GM21529 (cell line): Measurements from ENCODE around the gene DLEC1.
"Not testable (repeated sequence)": the region's sequence is repeated elsewhere in the genome, so short reads cannot be mapped to it uniquely, and the experiment has no call there.

Experiments used
- ATAC-seq: cut with Tn5 transposase; IDR thresholded peaks from one replicate; pipeline ENCODE4 v1.9.1; 2021; ENCODE audit not compliant: unreplicated experiment

Gene DLEC1

GRCh38 chr3:38034335-38034734 lies 4.7 kb upstream of the DLEC1 start:
- ATAC-seq, result not testable (repeated sequence)

- no peak for ATAC-seq
Measured at GRCh38 chr3:38036286-38036685, 2.7 kb upstream of the DLEC1 start.

GRCh38 chr3:38036906-38037305 lies 2.1 kb upstream of the DLEC1 start:
- no peak for ATAC-seq

- ATAC-seq, result no peak
Measured at GRCh38 chr3:38038447-38038911, 529 bp upstream of the DLEC1 start.

GRCh38 chr3:38039899-38040261 lies 872 bp downstream of the DLEC1 start:
- ATAC-seq, result peak; percentile 65

- ATAC-seq, result no peak
Measured at GRCh38 chr3:38040401-38040800, 1.4 kb downstream of the DLEC1 start.

- no peak for ATAC-seq
Measured at GRCh38 chr3:38043486-38043885, 4.5 kb downstream of the DLEC1 start.

- ATAC-seq, result no peak
Measured at GRCh38 chr3:38046027-38046426, 7.0 kb downstream of the DLEC1 start.

GRCh38 chr3:38046821-38047220 lies 7.8 kb downstream of the DLEC1 start:
- no peak for ATAC-seq

GRCh38 chr3:38047896-38048295 lies 8.9 kb downstream of the DLEC1 start:
- no peak for ATAC-seq

- no peak for ATAC-seq
Measured at GRCh38 chr3:38049358-38050126, 10.5 kb downstream of the DLEC1 start.

- ATAC-seq, result no peak
Measured at GRCh38 chr3:38051131-38051530, 12.1 kb downstream of the DLEC1 start.

- ATAC-seq, result not testable (repeated sequence)
Measured at GRCh38 chr3:38053286-38053685, 14.3 kb downstream of the DLEC1 start.

- not testable (repeated sequence) for ATAC-seq
Measured at GRCh38 chr3:38053813-38054498, 14.9 kb downstream of the DLEC1 start.

GRCh38 chr3:38054499-38055001 lies 15.5 kb downstream of the DLEC1 start:
- ATAC-seq, result no peak

GRCh38 chr3:38059148-38059547 lies 20.1 kb downstream of the DLEC1 start:
- no peak for ATAC-seq

- ATAC-seq, result no peak
Measured at GRCh38 chr3:38059591-38059990, 20.6 kb downstream of the DLEC1 start.

GRCh38 chr3:38062809-38063208 lies 23.8 kb downstream of the DLEC1 start:
- ATAC-seq, result no peak

- not testable (repeated sequence) for ATAC-seq
Measured at GRCh38 chr3:38064453-38064852, 25.4 kb downstream of the DLEC1 start.

GRCh38 chr3:38067508-38068233 lies 28.7 kb downstream of the DLEC1 start:
- no peak for ATAC-seq

GRCh38 chr3:38070013-38070412 lies 31.0 kb downstream of the DLEC1 start:
- no peak for ATAC-seq

GRCh38 chr3:38077073-38077472 lies 38.1 kb downstream of the DLEC1 start:
- ATAC-seq, result not testable (repeated sequence)
